ENCODE measurements around the gene TNNI3K. TPM values are rescaled to one million over a fixed set of nuclear protein-coding genes. Genes with fewer than 3 reads are reported as not detected.

The TNNI3K gene
- total and polyA plus RNA-seq, 9 of the 15 experiments (the other 6 are each of a cell fraction or from before 2014, with no cell fraction given), result 0.21 to 0.53 (median 0.32) TPM; not detected in 5

DNA sequence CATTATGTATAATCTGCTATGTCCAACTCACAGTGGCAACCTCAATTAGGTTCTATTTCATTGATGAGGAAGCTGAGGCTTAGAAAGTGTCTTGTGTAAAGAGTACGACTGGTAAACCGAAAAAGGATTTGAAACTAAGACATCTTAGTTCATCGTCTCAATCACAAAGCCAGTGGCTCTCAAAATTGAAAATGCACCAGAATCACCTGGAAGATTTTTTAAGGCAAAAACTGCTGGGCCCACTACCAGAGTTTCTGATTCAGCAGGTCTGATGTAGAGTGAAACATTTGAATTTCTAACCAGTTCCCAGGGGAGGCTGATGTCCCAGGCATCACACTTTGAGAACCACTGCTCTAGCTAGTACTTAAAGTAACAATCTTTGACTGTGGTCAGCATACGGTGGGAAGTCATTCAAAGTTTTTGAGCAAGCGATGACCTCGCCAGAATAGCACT, 282.4 kb downstream of the TNNI3K start:
- ChIA-PET CTCF (ENCODE audit: low intra/inter-chr PET ratio) (no interaction called here), POLR2A (no interaction called here)
- H3K9me1 ChIP-seq (ENCODE audit: control insufficient read depth, insufficient read depth, low read length), result no peaks in the 10 kb centered on the region
- H2AFZ ChIP-seq (ENCODE audit: low read depth, low read length), result no peak overlapping the region
- no peaks in the 10 kb centered on the region for H3K79me2 ChIP-seq (ENCODE audit: control insufficient read depth, insufficient read depth, low read length)
- 1% methylated on average over 6 of the region's 6 CpGs for WGBS (ENCODE audit: insufficient coverage, low coverage, missing lambda C conversion rate)
- H3K9ac ChIP-seq (ENCODE audit: insufficient read depth in 1 of 2, low read depth in 2 of 2, low read length in 2 of 2), result no peak overlapping the region
- H3K9me3 ChIP-seq (replicated peaks; ENCODE audit: control insufficient read depth, insufficient read depth, low read depth, low read length), result 0 out of 2 replicates have a peak, but pooled peaks cover 2% of the 10 kb centered on the region
- no peaks in the 10 kb centered on the region for H3K4me1 ChIP-seq (replicated peaks in 1 of 2; ENCODE audit: control insufficient read depth in 2 of 2, insufficient read depth in 2 of 2, low read length in 2 of 2)
- ATAC-seq (no peak), DNase-seq (ENCODE audit: extremely low read depth in 1 of 4, low spot score in 3 of 4) (no peak), FAIRE-seq (no peak)
- H3K27ac ChIP-seq (ENCODE audit: extremely low read depth, low read depth, low read length), result no peak overlapping the region
- in situ Hi-C loops (cut with MboI), result no loop called here
- H3K27me3 ChIP-seq (ENCODE audit: control insufficient read depth in 2 of 2, insufficient read depth in 2 of 2, low read length in 2 of 2), result no peaks in the 10 kb centered on the region
- no peaks in the 10 kb centered on the region for H4K20me1 ChIP-seq (replicated peaks; ENCODE audit: control insufficient read depth, insufficient read depth, low read length)
- no TSS peak for BruUV-seq (replicated peaks)
- H3K36me3 ChIP-seq (ENCODE audit: control insufficient read depth, insufficient read depth, low read length), result no peaks in the 10 kb centered on the region
- TF ChIP-seq HDAC2 (IDR thresholded peaks at IDR 0.05) (no peak), ZNF316 (IDR thresholded peaks at IDR 0.05) (no peak)
- TF ChIP-seq, protein P1, sequence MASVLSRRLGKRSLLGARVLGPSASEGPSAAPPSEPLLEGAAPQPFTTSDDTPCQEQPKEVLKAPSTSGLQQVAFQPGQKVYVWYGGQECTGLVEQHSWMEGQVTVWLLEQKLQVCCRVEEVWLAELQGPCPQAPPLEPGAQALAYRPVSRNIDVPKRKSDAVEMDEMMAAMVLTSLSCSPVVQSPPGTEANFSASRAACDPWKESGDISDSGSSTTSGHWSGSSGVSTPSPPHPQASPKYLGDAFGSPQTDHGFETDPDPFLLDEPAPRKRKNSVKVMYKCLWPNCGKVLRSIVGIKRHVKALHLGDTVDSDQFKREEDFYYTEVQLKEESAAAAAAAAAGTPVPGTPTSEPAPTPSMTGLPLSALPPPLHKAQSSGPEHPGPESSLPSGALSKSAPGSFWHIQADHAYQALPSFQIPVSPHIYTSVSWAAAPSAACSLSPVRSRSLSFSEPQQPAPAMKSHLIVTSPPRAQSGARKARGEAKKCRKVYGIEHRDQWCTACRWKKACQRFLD (CRISPR knock-in tag; IDR thresholded peaks at IDR 0.05), result no peak
- no peak overlapping the region for H3K4me2 ChIP-seq (ENCODE audit: insufficient read depth, low read length)
- H3K4me3 ChIP-seq, result no peak overlapping the region
- intact Hi-C loops (cut with micrococcal nuclease), result no loop called here

DNA sequence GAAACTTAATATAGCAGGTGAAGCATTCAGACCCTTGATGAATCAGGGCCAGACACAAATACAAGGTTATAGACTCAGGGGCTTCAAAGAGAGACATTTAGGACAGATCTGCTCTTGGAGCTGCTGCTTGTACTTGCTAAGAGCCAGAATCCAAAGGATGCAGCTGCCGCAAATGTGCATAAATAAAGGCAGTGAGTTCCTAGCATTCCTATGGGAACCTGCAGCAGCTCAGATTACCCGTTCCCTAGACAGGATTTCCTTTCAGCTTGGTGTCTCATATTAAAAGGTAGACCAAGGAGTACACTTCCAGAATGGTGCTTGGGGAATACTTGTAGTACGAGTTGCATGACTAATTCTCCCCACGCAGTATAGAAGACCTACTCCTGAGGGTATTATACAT, 287.0 kb downstream of the TNNI3K start:
- no peak overlapping the region for H3K4me2 ChIP-seq (ENCODE audit: insufficient read depth, low read length)
- TF ChIP-seq NELFE (IDR thresholded peaks at IDR 0.05; ENCODE audit: insufficient read depth, insufficient read length) (no peak), SNRNP70 (optimal IDR thresholded peaks at IDR 0.05; ENCODE audit: low read depth, low read length) (no peak), FUS (optimal IDR thresholded peaks at IDR 0.05; ENCODE audit: low read depth, low read length) (no peak), SIN3A (IDR thresholded peaks at IDR 0.05; ENCODE audit: borderline replicate concordance in 2 of 2, control insufficient read depth in 1 of 2, low read depth in 2 of 2, low read length in 2 of 2) (no peak), ZC3H11A (IDR thresholded peaks at IDR 0.05; ENCODE audit: low read depth, low read length) (no peak), ZKSCAN1 (IDR thresholded peaks at IDR 0.05; ENCODE audit: low read depth, low read length) (no peak), SRSF7 (optimal IDR thresholded peaks at IDR 0.05; ENCODE audit: low read depth, low read length) (no peak), MECOM (CRISPR knock-in tag; IDR thresholded peaks at IDR 0.05) (no peak), ZNF274 (IDR thresholded peaks at IDR 0.05; ENCODE audit: borderline replicate concordance, low read depth, low read length) (no peak), DMBX1 (CRISPR knock-in tag; IDR thresholded peaks at IDR 0.05; ENCODE audit: borderline replicate concordance) (no peak), RB1 (IDR thresholded peaks at IDR 0.05; ENCODE audit: low read depth) (no peak)
- H3K9ac ChIP-seq (ENCODE audit: insufficient read depth in 1 of 2, low read depth in 2 of 2, low read length in 2 of 2), result no peak overlapping the region
- 0% methylated on average over 4 of the region's 4 CpGs for WGBS (ENCODE audit: insufficient coverage, low coverage, missing lambda C conversion rate)
- H3K27me3 ChIP-seq (ENCODE audit: control insufficient read depth in 2 of 2, insufficient read depth in 2 of 2, low read length in 2 of 2), result no peaks in the 10 kb centered on the region
- no peaks in the 10 kb centered on the region for H3K36me3 ChIP-seq (ENCODE audit: control insufficient read depth, insufficient read depth, low read length)
- no peaks in the 10 kb centered on the region for H3K79me2 ChIP-seq (ENCODE audit: control insufficient read depth, insufficient read depth, low read length)
- H3K4me1 ChIP-seq (replicated peaks in 1 of 2; ENCODE audit: control insufficient read depth in 2 of 2, insufficient read depth in 2 of 2, low read length in 2 of 2), result no peaks in the 10 kb centered on the region
- ChIA-PET POLR2A (no interaction called here), CTCF (ENCODE audit: low intra/inter-chr PET ratio) (no interaction called here)
- no peak overlapping the region for H3K4me3 ChIP-seq
- FAIRE-seq (no peak), DNase-seq (ENCODE audit: extremely low read depth in 1 of 4, low spot score in 3 of 4) (no peak), ATAC-seq (no peak)
- H4K20me1 ChIP-seq (replicated peaks; ENCODE audit: control insufficient read depth, insufficient read depth, low read length), result no peaks in the 10 kb centered on the region
- H3K9me1 ChIP-seq (ENCODE audit: control insufficient read depth, insufficient read depth, low read length), result no peaks in the 10 kb centered on the region
- no peak overlapping the region for H2AFZ ChIP-seq (ENCODE audit: low read depth, low read length)
- in situ Hi-C loops (cut with MboI) (no loop called here), intact Hi-C loops (cut with micrococcal nuclease) (no loop called here)
- 0 out of 2 replicates have a peak, but pooled peaks cover 2% of the 10 kb centered on the region for H3K9me3 ChIP-seq (replicated peaks; ENCODE audit: control insufficient read depth, insufficient read depth, low read depth, low read length)
- H3K27ac ChIP-seq (ENCODE audit: extremely low read depth, low read depth, low read length), result no peak overlapping the region
- no TSS peak for BruUV-seq (replicated peaks)

Data from K562 (cell line).